GM13976 (cell line): ENCODE results near the gene GPR153.

Source experiments
- DNase-seq: peaks from one replicate; pipeline ENCODE4 v3.0.0; 2012; ENCODE audit warnings: low spot score
- CTCF ChIP-seq: IDR thresholded peaks from 2 replicates; pipeline ENCODE4 v1.5.1; 2012; ENCODE audit warnings: borderline replicate concordance, mild to moderate bottlenecking; ENCODE audit not compliant: insufficient read depth; ENCODE audit errors: extremely low read depth, missing control alignments, control extremely low read depth
- in situ Hi-C: fragments of 300-500 bp; cut with MboI; formaldehyde crosslinking; loops from one replicate; pipeline ENCODE4 v1.12.0; 2022; ENCODE audit warnings: low sequenced_read_pairs, mixed read lengths, inconsistent platforms; ENCODE audit not compliant: unreplicated experiment

The GPR153 gene

GRCh38 chr1:6251233-6251632, 9.7 kb downstream of the GPR153 start:
- in situ Hi-C loops, result loop anchor here (10.0 kb wide), 1 partner anchor 154 kb away; no protein-coding TSS in a partner anchor

GRCh38 chr1:6249739-6250689, 10.9 kb downstream of the GPR153 start:
- in situ Hi-C loops, result loop anchor here (5.0 to 10.0 kb wide), 2 partner anchors 97 to 155 kb away; no protein-coding TSS in a partner anchor
- TF ChIP-seq CTCF, result no peak
- no peak for DNase-seq

More at GRCh38 chr1:6251233-6251632, 9.7 kb downstream of the GPR153 start:
- TF ChIP-seq CTCF, result no peak
- no peak for DNase-seq

- no peak for DNase-seq
- TF ChIP-seq CTCF, result no peak
- in situ Hi-C loops, result loop anchor here (5.0 kb wide), 1 partner anchor 98 kb away; no protein-coding TSS in a partner anchor
Observed at GRCh38 chr1:6248932-6249738, 11.8 kb downstream of the GPR153 start.

- no peak for TF ChIP-seq CTCF
- in situ Hi-C loops, result loop anchor here (5.0 kb wide), 1 partner anchor 99 kb away; no protein-coding TSS in a partner anchor
- DNase-seq, result no peak
Observed at GRCh38 chr1:6248161-6248776, 12.6 kb downstream of the GPR153 start.

- no peak for TF ChIP-seq CTCF
- in situ Hi-C loops, result loop anchor here (5.0 kb wide), 1 partner anchor 100 kb away; no protein-coding TSS in a partner anchor
- no peak for DNase-seq
Observed at GRCh38 chr1:6247651-6248050, 13.2 kb downstream of the GPR153 start.
